Measurements from ENCODE around the gene NID1. TPM values are rescaled to one million over a fixed set of nuclear protein-coding genes. Genes with fewer than 3 reads are reported as not detected.

NID1 gene
- total RNA-seq = 65.8 TPM
- long read RNA-seq, full-length matches to known transcripts = 16 of 29 reads
- long read RNA-seq, partial matches to known transcripts = 8 of 29 reads
- long read RNA-seq, other reads (novel, unspliced or antisense) = 5 of 29 reads

GRCh38 chr1:236064674-236065508, at the start of gene NID1:
TSS of gene NID1 (minus strand) at chr1:236065090. CDS start at chr1:236065079, 11 bp downstream.
- ATAC-seq (peak; percentile 86), DNase-seq (ENCODE audit: missing footprints) (peak; percentile 94)
- intact Hi-C loops (cut with DNase I) = loop anchor here (5.0 to 10.0 kb wide), 2 partner anchors 43 to 200 kb away; partner anchors contain the start of gene LYST

GRCh38 chr1:236114076-236114747, 49.3 kb upstream of the NID1 start:
- intact Hi-C loops (cut with DNase I) = loop anchor here (10.0 kb wide), 2 partner anchors 171 to 661 kb away; partner anchors contain the start of gene ERO1B
- no peak for DNase-seq (ENCODE audit: missing footprints)
- ATAC-seq = no peak

GRCh38 chr1:236113324-236114032, 48.6 kb upstream of the NID1 start:
- intact Hi-C loops (cut with DNase I) = loop anchor here (10.0 kb wide), 2 partner anchors 171 to 661 kb away; partner anchors contain the start of gene ERO1B

GRCh38 chr1:236112332-236112627, 47.4 kb upstream of the NID1 start:
- no peak for DNase-seq (ENCODE audit: missing footprints)
- intact Hi-C loops (cut with DNase I) = loop anchor here (10.0 kb wide), 2 partner anchors 173 to 663 kb away; partner anchors contain the start of gene ERO1B
- ATAC-seq = no peak

More at GRCh38 chr1:236113324-236114032, 48.6 kb upstream of the NID1 start:
- DNase-seq (ENCODE audit: missing footprints) (no peak), ATAC-seq (peak; percentile 67)

GRCh38 chr1:236111527-236112331, 46.8 kb upstream of the NID1 start:
- intact Hi-C loops (cut with DNase I) = loop anchor here (10.0 kb wide), 2 partner anchors 173 to 663 kb away; partner anchors contain the start of gene ERO1B
- no peak for DNase-seq (ENCODE audit: missing footprints)
- no peak for ATAC-seq

GRCh38 chr1:236110137-236110536, 45.2 kb upstream of the NID1 start:
- DNase-seq (ENCODE audit: missing footprints) (no peak), ATAC-seq (no peak)
- intact Hi-C loops (cut with DNase I) = loop anchor here (10.0 kb wide), 2 partner anchors 175 to 665 kb away; partner anchors contain the start of gene ERO1B

GRCh38 chr1:236108027-236108648, 43.2 kb upstream of the NID1 start:
- no peak for DNase-seq (ENCODE audit: missing footprints)
- no peak for ATAC-seq
- intact Hi-C loops (cut with DNase I) = loop anchor here (5.0 kb wide), 1 partner anchor 424 kb away; no protein-coding TSS in a partner anchor

- no peak for DNase-seq (ENCODE audit: missing footprints)
- no peak for ATAC-seq
- intact Hi-C loops (cut with DNase I) = loop anchor here (5.0 kb wide), 1 partner anchor 425 kb away; no protein-coding TSS in a partner anchor
Measured at GRCh38 chr1:236107121-236107907, 42.4 kb upstream of the NID1 start.

GRCh38 chr1:236103646-236104218, 38.8 kb upstream of the NID1 start:
- no peak for DNase-seq (ENCODE audit: missing footprints)
- peak; percentile 56 for ATAC-seq
- intact Hi-C loops (cut with DNase I) = no loop called here

GRCh38 chr1:236103059-236103458, 38.2 kb upstream of the NID1 start:
- intact Hi-C loops (cut with DNase I) = no loop called here
- DNase-seq (ENCODE audit: missing footprints) (no peak), ATAC-seq (no peak)

GRCh38 chr1:236102611-236103010, 37.7 kb upstream of the NID1 start:
- DNase-seq (ENCODE audit: missing footprints) (no peak), ATAC-seq (no peak)
- intact Hi-C loops (cut with DNase I) = no loop called here

GRCh38 chr1:236101233-236102200, 36.6 kb upstream of the NID1 start:
- intact Hi-C loops (cut with DNase I) = no loop called here
- DNase-seq (ENCODE audit: missing footprints) (no peak), ATAC-seq (no peak)

GRCh38 chr1:236100799-236101198, 35.9 kb upstream of the NID1 start:
- no peak for ATAC-seq
- no peak for DNase-seq (ENCODE audit: missing footprints)
- intact Hi-C loops (cut with DNase I) = no loop called here

GRCh38 chr1:236099355-236099974, 34.6 kb upstream of the NID1 start:
- no peak for DNase-seq (ENCODE audit: missing footprints)
- no peak for ATAC-seq
- intact Hi-C loops (cut with DNase I) = no loop called here

- DNase-seq (ENCODE audit: missing footprints) = no peak
- intact Hi-C loops (cut with DNase I) = no loop called here
Measured at GRCh38 chr1:236098267-236098666, 33.4 kb upstream of the NID1 start.

More at GRCh38 chr1:236098267-236098666, 33.4 kb upstream of the NID1 start:
- no peak for ATAC-seq

Data from Right ventricle myocardium inferior (tissue), 1 donor.